Stomach (tissue), 9 donors: Measurements from ENCODE around the gene RAPGEF1. TPM values are rescaled to one million over a fixed set of nuclear protein-coding genes. Genes with fewer than 3 reads are reported as not detected.

ENCODE experiments used
- DNase-seq, 2 donors: peaks; one replicate each; pipeline versions ENCODE4 v3.0.0 to v3.0.0-alpha.2; 2013 to 2019
- H3K27ac ChIP-seq, 5 donors: fragments of 200-600 bp in 4 of 5; sonication (generic) in 4 of 5; one replicate each; pipeline ENCODE4 v1.5.1; 2013 to 2019; ENCODE audit warnings: mild to moderate bottlenecking in 1 of 5, moderate library complexity in 1 of 5
- H3K27me3 ChIP-seq, 3 donors: fragments of 200-600 bp; sonication (generic); one replicate each; pipeline ENCODE4 v1.5.1; 2017 to 2019; ENCODE audit warnings: mixed run types in 1 of 3
- H3K36me3 ChIP-seq, 4 donors: fragments of 200-600 bp; sonication (generic); 1 replicate in 3 of 4; 2 replicates in 1 of 4; pipeline ENCODE4 v1.5.1; 2016 to 2019
- H3K4me1 ChIP-seq, 4 donors: fragments of 200-600 bp; sonication (generic); one replicate each; pipeline ENCODE4 v1.5.1; 2016 to 2019
- H3K4me3 ChIP-seq, 4 donors: fragments of 200-600 bp; sonication (generic) in 3 of 4; one replicate each; pipeline ENCODE4 v1.5.1; 2016 to 2019; ENCODE audit warnings: mild to moderate bottlenecking in 1 of 4
- H3K9me3 ChIP-seq, 4 donors: fragments of 200-600 bp; sonication (generic); one replicate each; pipeline ENCODE4 v1.5.1; 2016 to 2019
- CTCF ChIP-seq, 7 experiments: fragments of 450-650 bp in 4 of 7; fragments of 200-600 bp in 3 of 7; sonication (generic) in 3 of 7; IDR thresholded peaks; one replicate each; pipeline ENCODE4 v1.5.1; 2016 to 2019; ENCODE audit warnings: antibody characterized with exemption in 7 of 7, control low read depth in 2 of 7, mild to moderate bottlenecking in 1 of 7
- EP300 ChIP-seq: sonication (generic); formaldehyde crosslinking; IDR thresholded peaks from one replicate; pipeline ENCODE4 v1.6.1; 2017; ENCODE audit warnings: antibody characterized with exemption
- POLR2A ChIP-seq, 4 donors: fragments of 450-650 bp; IDR thresholded peaks; one replicate each; pipeline ENCODE4 v1.6.1; 2016; ENCODE audit warnings: antibody characterized with exemption in 4 of 4, control low read depth in 2 of 4, mild to moderate bottlenecking in 1 of 4, moderate library complexity in 1 of 4
- POLR2AphosphoS5 ChIP-seq, 3 donors: sonication (generic); formaldehyde crosslinking; IDR thresholded peaks; one replicate each; pipeline ENCODE4 v1.6.1; 2016; ENCODE audit warnings: antibody characterized with exemption in 3 of 3
- WGBS, 5 donors: extraction: QIAGEN DNeasy Blood & Tissue Kit in 3 of 5; methylation state at CpG; one replicate each; pipeline versions ENCODE4 v1.1.5 to v1.1.7; 2013 to 2018; 5-methylcytosine and 5-hydroxymethylcytosine counted together
- intact Hi-C: fragments of 100-400 bp; cut with DNase I; formaldehyde crosslinking; loops from one replicate; pipeline ENCODE4 v1.15.1; 2023; ENCODE audit warnings: low total_unique reads
- polyA plus RNA-seq, 3 donors: library from polyadenylated mRNA; stranded (reverse); fragments of 200-250 nt; gene quantifications; one replicate each; pipeline ENCODE4 v1.2.3, GENCODE V29; 2013
- total RNA-seq, 5 donors: library from RNA; depleted of rRNA; stranded (reverse); fragments of >200 nt; gene quantifications; one replicate each; pipeline versions ENCODE4 v1.1.0 to v1.2.3, GENCODE V29; 2014 to 2016
- donor health status: healthy with polysubstance abuse.
- donor health status: Bipolar disorder and iron deficiency.
- donor health status: healthy.

The RAPGEF1 gene
- total and polyA plus RNA-seq, 8 donors = 8.4 to 84.6 (median 45.1) TPM

GRCh38 chr9:131743501-131743900, 3.6 kb upstream of the RAPGEF1 start:
- WGBS, 5 donors = 68 to 89% (median 81%) methylated on average over 1 of the region's 1 CpG
- Histone ChIP-seq H3K27me3 (no peaks in the 10 kb centered on the region), H3K4me3 (no peak overlapping the region), H3K36me3 (no peaks in the 10 kb centered on the region), H3K9me3 (no peaks in the 10 kb centered on the region), H3K4me1 (peaks cover 6 to 32% (median 23%) of the 10 kb centered on the region in 4 donors), H3K27ac (peak overlapping the region in 2 of 5 donors; percentile 24 to 60)
- no peak for TF ChIP-seq CTCF (IDR thresholded peaks at IDR 0.05)
- TF ChIP-seq EP300 = no peak
- no peak for TF ChIP-seq POLR2AphosphoS5 (IDR thresholded peaks at IDR 0.05)
- no peak for TF ChIP-seq POLR2A (IDR thresholded peaks at IDR 0.05)
- intact Hi-C loops = loop anchor here (5.0 kb wide), 1 partner anchor 151 kb away; no protein-coding TSS in a partner anchor
- DNase-seq = no peak

- TF ChIP-seq POLR2A (IDR thresholded peaks at IDR 0.05) (no peak), CTCF (IDR thresholded peaks at IDR 0.05) (no peak), EP300 (no peak), POLR2AphosphoS5 (IDR thresholded peaks at IDR 0.05) (no peak)
- WGBS, 5 donors = 74 to 98% (median 92%) methylated on average over 2 of the region's 2 CpGs
- Histone ChIP-seq H3K27ac (no peak overlapping the region), H3K9me3 (no peaks in the 10 kb centered on the region), H3K4me1 (peaks cover 10 to 36% (median 27%) of the 10 kb centered on the region in 4 donors), H3K36me3 (no peaks in the 10 kb centered on the region), H3K27me3 (no peaks in the 10 kb centered on the region), H3K4me3 (no peak overlapping the region)
- intact Hi-C loops = loop anchor here (5.0 kb wide), 1 partner anchor 151 kb away; no protein-coding TSS in a partner anchor
- no peak for DNase-seq
These were observed 3.2 kb upstream of the RAPGEF1 start for GRCh38 chr9:131743096-131743495.

GRCh38 chr9:131740898-131741297, 1.0 kb upstream of the RAPGEF1 start:
- no peaks in the 10 kb centered on the region for H3K9me3 ChIP-seq
- intact Hi-C loops = loop anchor here (5.0 kb wide), 1 partner anchor 149 kb away; no protein-coding TSS in a partner anchor
- H3K36me3 ChIP-seq = no peaks in the 10 kb centered on the region
- WGBS, 5 donors = 77 to 90% (median 80%) methylated on average over 2 to 5 of the region's 5 CpGs
- no peaks in the 10 kb centered on the region for H3K27me3 ChIP-seq
- no peak overlapping the region for H3K4me3 ChIP-seq
- H3K4me1 ChIP-seq = peaks cover 29 to 58% (median 49%) of the 10 kb centered on the region in 4 donors
- H3K27ac ChIP-seq = no peak overlapping the region
- peak in 1 of 2 donors; percentile 47 for DNase-seq
- TF ChIP-seq POLR2AphosphoS5 (IDR thresholded peaks at IDR 0.05) (no peak), POLR2A (IDR thresholded peaks at IDR 0.05) (no peak), CTCF (IDR thresholded peaks at IDR 0.05) (no peak), EP300 (no peak)

DNA sequence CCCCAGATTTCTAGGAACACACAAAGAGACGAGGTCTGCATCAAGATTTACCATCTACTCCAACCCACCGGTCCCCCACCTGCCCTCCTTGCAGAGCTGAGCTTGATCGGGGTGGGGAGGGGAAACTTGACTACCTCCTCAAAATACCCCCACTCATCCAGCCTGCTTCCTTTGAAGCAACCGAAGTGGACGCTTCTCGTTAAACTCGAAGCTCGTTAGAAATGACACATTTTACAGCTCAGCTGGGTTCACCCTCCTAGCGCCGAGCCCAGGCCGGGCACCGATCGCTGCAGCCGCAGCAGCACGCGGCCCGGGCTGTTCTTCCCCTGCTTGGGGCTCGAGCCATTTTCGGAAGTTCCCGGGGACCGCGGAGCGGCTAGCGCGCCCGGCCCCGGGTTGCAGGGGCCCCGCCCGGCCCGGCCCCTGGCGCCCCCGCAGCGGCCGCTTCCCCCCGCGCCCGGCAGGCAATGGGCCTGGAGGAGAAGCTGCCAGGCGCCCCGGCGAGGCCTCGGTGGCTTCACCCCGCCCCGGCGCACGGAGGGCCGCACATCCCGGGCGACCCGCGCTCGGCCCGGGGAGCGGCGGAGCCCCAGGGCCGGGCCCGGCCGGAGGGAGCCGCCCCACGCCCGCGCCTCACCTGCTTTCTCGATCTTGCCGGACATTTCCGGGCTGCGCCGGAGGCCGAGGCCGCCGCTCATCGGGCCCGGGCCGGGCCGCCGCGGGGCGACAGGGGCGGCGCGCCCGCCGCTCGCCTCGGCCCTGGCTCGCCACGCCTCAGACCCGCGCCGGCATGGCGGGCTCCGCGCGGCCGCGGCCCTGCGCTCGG, 530 bp downstream of the RAPGEF1 start:
- WGBS, 5 donors = 0 to 1% (median 0%) methylated on average over 19 to 96 of the region's 96 CpGs
- no peaks in the 10 kb centered on the region for H3K36me3 ChIP-seq
- intact Hi-C loops = no loop called here
- peak; percentile 57 to 68 for DNase-seq
- H3K9me3 ChIP-seq = no peaks in the 10 kb centered on the region
- no peaks in the 10 kb centered on the region for H3K27me3 ChIP-seq
- peak overlapping the region; percentile 59 to 66 (median 64) for H3K4me3 ChIP-seq
- TF ChIP-seq CTCF (IDR thresholded peaks at IDR 0.05) (no peak), POLR2A (IDR thresholded peaks at IDR 0.05) (no peak), POLR2AphosphoS5 (IDR thresholded peaks at IDR 0.05) (no peak), EP300 (no peak)
- peak overlapping the region; percentile 85 to 97 (median 91) for H3K27ac ChIP-seq
- peaks cover 43 to 65% (median 59%) of the 10 kb centered on the region in 4 donors for H3K4me1 ChIP-seq
